GM19238 (cell line): ENCODE measurements around the gene OTOP3.

ENCODE experiments used
- DNase-seq: peaks from one replicate; pipeline ENCODE4 v3.0.0; 2011; ENCODE audit warnings: low spot score; ENCODE audit not compliant: insufficient read length

OTOP3 gene

GRCh38 chr17:74916136-74916850 is 19.4 kb upstream of the OTOP3 start:
- DNase-seq, result no peak

- DNase-seq, result no peak
Measured at GRCh38 chr17:74916851-74917199, 18.9 kb upstream of the OTOP3 start.

GRCh38 chr17:74917430-74917829 is 18.3 kb upstream of the OTOP3 start:
- no peak for DNase-seq

- no peak for DNase-seq
Measured at GRCh38 chr17:74918906-74919305, 16.8 kb upstream of the OTOP3 start.

GRCh38 chr17:74919440-74920305 is 16.0 kb upstream of the OTOP3 start:
- DNase-seq, result no peak

- DNase-seq, result no peak
Measured at GRCh38 chr17:74920306-74920620, 15.4 kb upstream of the OTOP3 start.

GRCh38 chr17:74920642-74921025 is 15.1 kb upstream of the OTOP3 start:
- no peak for DNase-seq

- DNase-seq, result no peak
Measured at GRCh38 chr17:74921026-74921681, 14.5 kb upstream of the OTOP3 start.

- no peak for DNase-seq
Measured at GRCh38 chr17:74921769-74922168, 13.9 kb upstream of the OTOP3 start.

- DNase-seq, result no peak
Measured at GRCh38 chr17:74922172-74922571, 13.5 kb upstream of the OTOP3 start.

- no peak for DNase-seq
Measured at GRCh38 chr17:74922694-74923537, 12.8 kb upstream of the OTOP3 start, which contains the start of gene USH1G. USH1G (minus strand) TSS chr17:74923255; CDS start chr17:74923073, 182 bp downstream.

GRCh38 chr17:74923538-74924249 is 12.0 kb upstream of the OTOP3 start:
- peak; percentile 76 for DNase-seq

- no peak for DNase-seq
Measured at GRCh38 chr17:74924250-74924948, 11.3 kb upstream of the OTOP3 start, which contains the start of gene OTOP2. OTOP2 (plus strand) TSS chr17:74924273; CDS start chr17:74924633, 360 bp downstream.

- no peak for DNase-seq
Measured at GRCh38 chr17:74925242-74925641, 10.5 kb upstream of the OTOP3 start.

GRCh38 chr17:74928786-74929185 is 6.9 kb upstream of the OTOP3 start:
- no peak for DNase-seq

GRCh38 chr17:74930535-74931036 is 5.1 kb upstream of the OTOP3 start:
- DNase-seq, result no peak

GRCh38 chr17:74935048-74935447 is 650 bp upstream of the OTOP3 start:
- no peak for DNase-seq

GRCh38 chr17:74936470-74936799 is 737 bp downstream of the OTOP3 start:
- no peak for DNase-seq

GRCh38 chr17:74937064-74938051 is 1.7 kb downstream of the OTOP3 start:
- DNase-seq, result no peak
